H1 (cell line): Measurements from ENCODE around the gene EME2. TPM values are rescaled to one million over a fixed set of nuclear protein-coding genes. Genes with fewer than 3 reads are reported as not detected.

Source experiments
- EGR1 ChIP-seq: IDR thresholded peaks from 2 replicates; pipeline ENCODE4 v1.6.1; 2011; ENCODE audit warnings: low read depth, low read length, borderline replicate concordance
- SP4 ChIP-seq: IDR thresholded peaks from 2 replicates; pipeline ENCODE4 v1.6.1; 2012; ENCODE audit warnings: low read length, inconsistent platforms
- TAF1 ChIP-seq: IDR thresholded peaks from 2 replicates; pipeline ENCODE4 v1.6.1; 2011; ENCODE audit warnings: mild to moderate bottlenecking, low read depth, low read length
- polyA plus RNA-seq, 7 experiments: library from polyadenylated mRNA; depleted of rRNA in 3 of 7; stranded (reverse) in 5 of 7; unstranded in 2 of 7; fragments of >200 nt in 5 of 7; fragments of 200-250 nt in 2 of 7; gene quantifications; 1 replicate in 5 of 7; 2 replicates in 1 of 7; 4 replicates in 1 of 7; pipeline versions ENCODE4 v1.2.1 to v1.2.3, GENCODE V29; 2011 to 2013; ENCODE audit warnings: missing spikeins in 2 of 7, mixed read lengths in 2 of 7
- total RNA-seq: library from RNA; stranded (reverse); fragmentation: NEBNext Ultra II Directional; extraction: Animal tissue kit (Norgen Biotek cat#: 25700); gene quantifications from 2 replicates; pipeline ENCODE4 v1.2.1, GENCODE V29; 2021
- TF ChIP-seq, protein P1 (sequence below): IDR thresholded peaks from 2 replicates; pipeline ENCODE4 v1.6.1; 2012; ENCODE audit warnings: inconsistent platforms

Gene EME2
- total and polyA plus RNA-seq, 2 of the 8 experiments (the other 6 are each of a cell fraction or from before 2014, with no cell fraction given), result 13.1 to 19.7 TPM

DNA sequence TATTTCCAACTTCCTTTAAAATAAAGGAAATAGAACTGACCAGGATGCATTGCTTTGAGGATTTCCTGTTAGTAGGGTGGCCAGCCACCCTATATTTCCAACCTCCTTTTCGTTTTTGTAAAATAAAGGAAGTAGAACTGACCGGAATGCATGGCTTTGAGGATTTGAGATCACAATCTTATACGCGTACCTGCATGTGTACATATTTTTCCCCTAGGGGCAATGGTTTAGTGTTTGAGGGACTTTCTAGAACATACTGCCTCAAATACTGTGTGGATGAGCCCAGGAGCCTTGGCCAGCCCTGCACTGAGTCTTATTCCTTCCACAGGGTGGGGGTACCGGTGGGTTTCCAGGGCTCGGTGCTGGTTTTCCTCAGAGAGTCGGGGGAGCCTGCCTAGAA lies 41.0 kb upstream of the EME2 start (continued):
- no peak for TF ChIP-seq SP4
- TF ChIP-seq, protein P1, sequence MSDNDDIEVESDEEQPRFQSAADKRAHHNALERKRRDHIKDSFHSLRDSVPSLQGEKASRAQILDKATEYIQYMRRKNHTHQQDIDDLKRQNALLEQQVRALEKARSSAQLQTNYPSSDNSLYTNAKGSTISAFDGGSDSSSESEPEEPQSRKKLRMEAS, result no peak
- TF ChIP-seq EGR1, result no peak
- TF ChIP-seq TAF1, result no peak
